ENCODE data around the gene PNCK.
A peak's percentile ranks its signal among the peaks of the same experiment; 100 is the strongest.
"Not testable (repeated sequence)": the region's sequence is repeated elsewhere in the genome, so short reads cannot be mapped to it uniquely, and the experiment has no call there.

The PNCK gene

GRCh38 chrX:153685751-153686696 lies 12.4 kb upstream of the PNCK start:
- no peak for DNase-seq

GRCh38 chrX:153685156-153685536 lies 11.5 kb upstream of the PNCK start:
- no peak for DNase-seq

- DNase-seq: no peak
Measured at GRCh38 chrX:153684467-153685155, 11.0 kb upstream of the PNCK start.

- not testable (repeated sequence) for DNase-seq
Measured at GRCh38 chrX:153683486-153683885, 9.9 kb upstream of the PNCK start.

- DNase-seq: no peak
Measured at GRCh38 chrX:153681175-153681574, 7.6 kb upstream of the PNCK start.

GRCh38 chrX:153674219-153674851 lies 722 bp upstream of the PNCK start:
- DNase-seq: no peak

- no peak for DNase-seq
Measured at GRCh38 chrX:153672531-153673427, 834 bp downstream of the PNCK start.

GRCh38 chrX:153671589-153672530 lies 1.8 kb downstream of the PNCK start:
- no peak for DNase-seq

- no peak for DNase-seq
Measured at GRCh38 chrX:153670748-153671588, 2.6 kb downstream of the PNCK start.

GRCh38 chrX:153669901-153670731 lies 3.5 kb downstream of the PNCK start:
- DNase-seq: no peak

- DNase-seq: peak; percentile 30
Measured at GRCh38 chrX:153669174-153669890, 4.3 kb downstream of the PNCK start.

GRCh38 chrX:153668423-153669173 lies 5.0 kb downstream of the PNCK start:
- DNase-seq: no peak

- DNase-seq: peak; percentile 61
Measured at GRCh38 chrX:153667956-153668396, 5.6 kb downstream of the PNCK start.

GRCh38 chrX:153667281-153667955 lies 6.2 kb downstream of the PNCK start:
- no peak for DNase-seq

GRCh38 chrX:153665726-153666306 lies 7.8 kb downstream of the PNCK start:
- DNase-seq: no peak

GRCh38 chrX:153662266-153662665 lies 11.3 kb downstream of the PNCK start:
- peak; percentile 46 for DNase-seq

GRCh38 chrX:153659268-153659667 lies 14.3 kb downstream of the PNCK start:
- no peak for DNase-seq
